GM21825 (cell line): ENCODE results near the gene FZR1.

Experiments used
- ATAC-seq: cut with Tn5 transposase; IDR thresholded peaks from one replicate; pipeline ENCODE4 v1.9.1; 2021; ENCODE audit warnings: mild to moderate bottlenecking, moderate library complexity; ENCODE audit not compliant: unreplicated experiment

The FZR1 gene

DNA sequence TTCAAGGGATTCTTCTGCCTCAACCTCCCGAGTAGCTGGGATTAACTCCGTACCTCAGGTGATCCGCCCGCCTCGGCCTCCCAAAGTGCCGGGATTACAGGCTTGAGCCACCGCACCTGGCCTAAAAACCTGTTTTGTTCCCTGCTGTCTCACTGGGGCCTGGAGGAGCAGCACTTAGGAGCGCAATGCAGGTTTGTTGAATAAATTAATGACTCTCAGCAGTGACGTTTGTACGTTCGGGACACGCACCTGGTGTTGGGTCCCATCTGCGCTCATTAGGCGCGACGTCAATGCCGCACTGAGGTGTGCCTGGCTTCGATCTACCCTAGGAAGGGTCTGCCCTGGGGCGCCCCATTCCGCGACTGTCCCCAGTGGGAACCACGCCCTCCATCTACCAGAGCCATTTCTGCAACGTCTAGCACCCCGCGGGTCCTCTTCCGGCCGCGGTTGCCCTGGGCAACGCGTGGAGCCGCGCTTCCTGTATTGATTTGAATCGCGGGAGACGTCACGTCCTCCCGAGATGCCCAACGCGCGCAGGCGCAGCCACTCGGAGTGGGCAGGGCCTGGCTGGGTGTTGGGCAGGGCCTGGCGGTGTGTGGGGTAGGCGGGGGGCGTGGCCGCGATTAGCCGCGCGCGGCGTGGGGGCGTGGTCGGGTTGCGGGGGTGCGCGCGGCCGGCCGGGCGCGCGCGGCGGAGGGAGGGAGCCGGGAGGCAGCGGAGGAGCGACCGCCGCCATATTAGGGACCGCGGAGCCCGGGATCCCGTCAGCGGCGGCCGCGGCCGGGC lies at the start of gene FZR1:
Gene FZR1 (plus strand): TSS at position 714 of the 786 bp plus-strand sequence. CDS start 16,679 bp downstream, outside the sequence.
- peak; percentile 70 for ATAC-seq

DNA sequence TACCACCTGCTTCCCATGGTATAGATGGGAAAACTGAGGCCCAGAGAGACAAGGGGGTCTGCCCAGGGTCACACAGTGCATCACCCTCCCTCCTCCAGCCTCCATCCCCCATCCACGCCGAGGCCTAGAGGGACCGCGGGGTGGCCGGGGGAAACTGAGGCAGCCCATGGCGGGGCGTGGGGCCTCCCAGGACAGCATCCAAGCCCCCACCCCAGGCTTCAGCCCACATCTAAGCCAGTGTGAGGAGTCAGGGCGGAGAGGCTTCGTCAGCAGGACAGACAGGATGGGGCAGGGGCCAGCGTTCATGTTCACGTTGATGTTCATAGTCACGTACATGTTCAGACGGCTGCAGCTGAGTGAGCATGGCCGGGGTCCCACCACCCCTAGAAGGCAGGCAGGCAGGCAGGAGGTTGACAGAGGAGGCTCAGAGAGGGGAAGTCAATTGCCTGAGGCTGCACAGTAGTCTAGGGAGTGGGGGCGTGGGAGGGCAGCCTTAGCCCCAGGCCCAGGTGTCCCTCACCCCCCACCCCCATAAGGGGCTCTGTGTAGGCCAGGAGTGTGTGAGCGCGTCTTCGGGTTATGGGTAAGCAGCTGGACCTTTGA lies 49.1 kb upstream of the FZR1 start:
- ATAC-seq = no peak

DNA sequence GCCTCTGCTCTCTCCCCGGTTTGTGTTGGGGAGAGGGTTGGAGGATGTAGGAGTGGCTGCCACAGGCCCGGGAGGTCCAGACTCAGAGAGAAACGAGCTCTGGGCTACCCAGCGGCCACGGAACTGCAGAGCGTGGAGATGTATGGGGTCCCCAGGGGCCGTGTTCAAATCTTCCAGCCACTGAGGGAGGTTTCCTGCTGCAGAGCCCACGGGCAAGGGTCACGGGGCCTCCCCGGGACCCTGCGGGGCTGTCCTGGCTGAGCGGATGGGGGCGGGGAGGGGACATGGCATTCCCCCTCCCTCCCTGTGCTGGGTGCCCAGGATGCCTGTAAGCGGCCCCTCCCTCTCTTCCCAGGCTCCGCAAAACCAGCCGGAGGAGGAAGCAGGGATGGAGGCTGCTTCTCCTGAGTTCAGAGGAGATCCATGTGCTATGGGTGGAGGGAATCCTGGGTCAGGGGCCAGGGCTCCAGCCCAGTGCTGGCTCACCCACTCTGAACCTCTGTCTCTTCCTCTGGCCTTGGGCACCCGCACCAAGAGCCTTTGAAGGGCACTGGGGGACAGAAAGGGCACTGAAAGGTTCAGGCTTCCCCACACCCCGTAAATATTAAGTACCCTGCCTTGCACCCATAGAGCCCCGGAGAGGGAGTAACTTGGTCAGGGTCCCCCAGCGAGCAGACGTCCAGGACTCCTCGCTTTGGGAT lies 48.4 kb upstream of the FZR1 start:
- ATAC-seq = no peak

DNA sequence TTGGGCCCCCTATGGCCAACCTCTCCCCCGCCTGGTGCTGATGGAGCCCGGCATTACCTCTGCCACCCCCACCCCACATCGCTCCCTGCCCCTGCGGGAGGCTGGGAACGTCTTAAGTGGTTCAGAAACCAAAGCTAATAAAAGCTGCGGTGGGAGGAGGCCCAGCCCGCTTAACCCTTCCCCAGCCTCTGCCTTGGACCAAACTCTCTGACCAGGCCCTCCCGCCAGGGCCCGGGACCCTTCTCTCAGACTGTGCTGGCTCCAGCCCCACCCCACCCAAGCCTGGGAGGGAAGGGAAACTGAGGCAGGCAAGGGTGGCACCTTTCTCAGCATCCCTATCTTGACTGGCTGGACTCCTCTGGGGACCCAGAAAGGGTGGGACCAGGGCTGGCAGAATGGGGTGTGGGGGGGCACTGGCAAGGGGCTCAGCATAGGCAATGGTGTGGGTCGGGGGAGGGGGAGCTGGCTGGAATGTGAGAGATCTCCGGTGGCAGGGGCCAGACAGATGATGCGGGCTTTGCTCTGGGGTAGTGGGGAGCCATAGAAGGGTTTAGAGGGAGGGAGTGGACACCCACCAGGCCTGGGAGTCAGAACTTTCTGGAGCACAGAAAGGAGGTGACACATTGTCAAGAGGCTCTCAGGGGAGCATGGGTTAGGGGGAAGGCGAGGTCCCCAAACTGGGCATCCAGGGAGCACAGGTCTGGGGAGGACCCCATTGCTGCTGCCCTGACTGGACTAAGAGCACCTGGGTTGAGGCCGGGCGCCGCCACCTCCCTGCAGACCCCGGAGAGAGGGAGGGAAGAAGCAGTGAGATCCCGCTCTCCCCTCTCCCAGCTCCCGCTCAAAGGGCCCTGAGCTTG lies 47.7 kb upstream of the FZR1 start:
- ATAC-seq = no peak

DNA sequence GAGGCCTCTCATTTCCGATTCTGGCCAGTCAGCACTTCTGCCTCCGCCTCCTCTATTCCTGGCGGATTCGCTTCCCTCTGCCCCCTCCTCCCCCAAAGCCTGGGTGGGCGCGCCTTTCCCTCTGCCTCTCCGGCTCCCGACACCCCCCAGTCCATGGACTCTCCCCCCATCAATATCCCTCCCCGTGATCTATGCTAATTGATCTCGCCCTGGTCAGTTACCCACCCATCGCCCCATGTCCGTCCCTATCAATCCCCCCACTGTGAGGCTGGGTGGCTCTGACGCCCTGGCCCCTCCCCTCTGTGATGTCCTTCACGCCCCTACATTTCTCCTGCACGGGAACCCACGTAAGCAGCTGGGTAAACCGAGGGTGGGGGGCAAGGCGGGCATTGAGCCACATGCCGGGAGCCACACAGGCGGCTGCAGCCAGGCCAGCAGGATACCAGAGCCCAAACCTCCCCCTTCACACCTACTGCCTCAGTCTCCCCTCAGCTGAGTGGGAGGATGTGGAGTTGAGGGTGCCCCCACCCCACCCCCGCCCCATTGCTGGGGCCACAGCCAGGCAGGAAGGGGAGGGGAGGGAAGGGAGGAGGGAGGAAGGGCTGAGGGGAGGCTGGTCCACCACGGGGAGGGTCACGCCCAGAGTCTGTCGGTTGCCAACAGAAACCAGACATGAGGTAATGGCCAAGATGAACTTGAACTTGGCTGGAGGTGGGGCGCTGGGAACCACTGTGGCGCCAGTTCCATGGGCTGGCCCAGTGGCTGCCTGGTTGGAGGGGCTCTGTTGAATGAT lies 46.8 kb upstream of the FZR1 start:
- ATAC-seq = no peak

DNA sequence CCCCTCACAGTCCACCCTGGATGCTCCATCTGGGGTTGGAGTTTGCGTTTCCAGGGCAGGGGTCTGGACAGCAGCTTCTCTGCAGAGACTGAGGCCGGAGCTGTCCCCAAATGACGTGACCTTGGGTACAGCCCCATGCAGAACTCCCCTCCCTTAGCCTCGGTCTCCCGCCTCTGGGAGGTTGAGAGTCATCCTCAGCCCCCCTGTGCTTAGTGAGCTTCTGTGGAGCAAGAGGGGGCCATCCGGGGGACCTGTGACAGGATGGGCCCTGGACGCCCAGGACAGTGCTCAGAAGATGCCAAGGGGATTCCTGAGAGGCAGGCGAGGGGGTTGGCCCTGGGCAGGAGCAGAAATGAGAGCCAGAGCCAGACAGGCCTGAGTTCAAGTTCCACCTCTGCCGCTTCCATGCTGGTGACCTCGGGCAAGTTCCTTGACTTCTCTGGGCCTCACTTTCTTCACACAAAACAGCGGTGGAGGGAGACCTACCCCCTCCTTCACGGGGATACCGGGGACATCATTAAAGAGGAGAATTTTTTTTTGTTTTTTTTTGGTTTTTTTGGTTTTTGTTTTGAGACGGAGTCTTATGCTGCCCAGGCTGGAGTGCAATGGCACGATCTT lies 46.0 kb upstream of the FZR1 start:
- no peak for ATAC-seq

DNA sequence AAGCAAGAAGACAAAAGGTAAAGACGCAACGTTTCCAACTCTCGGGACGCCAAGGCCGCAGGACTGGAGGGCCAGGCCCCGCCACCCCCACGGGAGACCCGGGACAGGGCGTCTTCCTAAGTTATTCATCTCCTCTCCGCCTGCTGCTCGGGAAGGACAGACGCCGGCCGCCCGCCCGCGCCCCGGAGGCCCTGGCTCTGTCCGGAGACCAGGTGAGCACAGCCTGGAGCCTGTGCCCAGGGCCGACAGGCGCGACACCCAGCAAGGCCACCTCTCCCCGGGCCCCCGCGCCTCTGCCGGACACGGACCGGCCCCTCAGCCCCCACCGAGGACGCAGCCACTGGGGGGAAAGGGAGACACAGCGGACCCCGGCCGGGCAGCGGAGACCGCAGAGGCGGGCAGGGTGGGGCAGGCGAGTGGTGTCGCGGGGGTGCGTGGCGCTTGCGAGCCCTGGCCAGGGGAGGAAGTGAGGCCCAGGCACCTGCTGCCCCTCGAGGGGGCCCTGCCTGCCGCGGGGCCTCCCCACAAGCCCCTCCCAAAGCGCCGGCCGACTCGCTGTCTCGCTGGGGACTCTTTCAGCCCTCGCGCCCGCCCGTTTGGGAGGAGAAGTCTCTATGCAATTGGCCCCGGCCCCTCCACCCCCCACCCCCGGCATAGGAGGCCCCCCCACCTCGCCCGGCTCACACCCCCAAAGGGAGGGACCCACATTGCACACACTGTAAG lies 43.0 kb upstream of the FZR1 start:
- ATAC-seq = no peak

DNA sequence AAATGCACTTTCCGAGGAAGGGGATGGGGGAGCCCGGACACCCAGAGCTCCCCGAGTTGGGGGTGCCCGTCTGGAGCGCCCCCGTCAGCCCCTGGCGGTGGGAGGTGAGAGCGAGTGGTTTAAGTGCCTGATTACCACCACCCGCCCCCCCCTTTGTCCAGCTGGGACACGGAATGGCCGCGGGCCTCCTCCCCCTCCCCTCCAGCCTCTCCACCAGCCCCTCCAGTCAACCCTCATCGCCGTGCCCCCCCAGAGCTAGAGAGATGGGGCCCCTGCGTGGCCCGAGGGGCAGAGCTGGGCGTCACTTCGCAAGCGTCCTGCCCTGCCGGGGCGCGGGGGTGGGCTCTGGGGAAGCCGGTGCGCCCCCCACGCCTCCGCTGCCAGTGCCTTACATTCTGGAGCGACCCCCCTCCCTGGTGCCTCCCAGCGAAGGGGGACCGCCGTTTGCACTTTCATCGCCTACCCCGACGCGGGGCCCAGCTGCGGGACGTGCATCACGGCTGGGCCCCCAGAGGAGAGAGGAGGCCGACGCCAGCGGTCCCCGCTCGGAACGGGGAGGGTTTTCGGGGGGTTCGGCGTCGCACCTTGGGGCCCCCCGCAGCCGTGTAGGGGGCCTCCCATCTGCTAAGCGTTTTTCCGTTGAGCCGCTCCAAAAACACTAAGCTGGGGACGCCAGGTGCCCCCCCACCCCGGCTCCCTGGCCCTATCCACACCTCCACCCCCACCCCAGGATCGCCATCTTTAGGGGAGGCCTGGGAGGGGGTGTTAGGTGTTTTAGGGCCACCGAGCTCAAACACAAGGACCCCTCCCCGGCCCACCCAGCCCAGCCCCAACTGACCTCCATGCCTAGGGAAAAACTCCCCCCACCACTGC lies 42.2 kb upstream of the FZR1 start:
- ATAC-seq = no peak

DNA sequence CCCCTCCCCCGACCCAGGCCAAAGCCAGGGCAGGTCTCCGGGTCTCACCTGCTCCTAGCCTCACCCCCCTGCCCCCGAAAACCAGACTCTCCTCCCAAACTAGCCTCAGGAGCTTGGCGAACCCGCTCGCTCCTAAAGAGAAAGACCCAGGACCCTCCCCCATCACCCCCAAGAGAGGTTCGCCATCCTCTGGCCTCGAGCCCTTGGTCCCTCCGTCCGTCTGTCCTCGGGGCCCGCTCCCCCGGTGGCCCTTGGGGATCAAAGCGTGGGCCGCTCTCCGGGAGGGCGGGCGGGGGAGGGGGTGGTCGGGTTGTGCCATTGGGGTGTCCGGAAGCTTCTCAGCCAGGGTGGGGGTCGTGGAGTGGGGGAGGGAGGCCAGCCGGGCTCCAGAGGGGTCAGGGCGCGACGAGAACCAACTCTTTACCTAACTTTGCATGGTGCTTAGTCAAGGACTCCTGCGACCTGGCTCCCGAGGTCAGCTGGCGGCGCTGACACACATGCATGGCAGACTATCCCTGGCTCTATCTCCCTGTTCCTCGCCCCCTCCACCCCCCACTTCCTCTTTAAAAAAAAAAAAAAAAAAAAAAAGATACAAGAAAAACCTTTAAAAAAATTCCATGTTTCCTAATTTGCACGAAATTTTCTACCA lies 41.4 kb upstream of the FZR1 start:
- ATAC-seq = no peak

DNA sequence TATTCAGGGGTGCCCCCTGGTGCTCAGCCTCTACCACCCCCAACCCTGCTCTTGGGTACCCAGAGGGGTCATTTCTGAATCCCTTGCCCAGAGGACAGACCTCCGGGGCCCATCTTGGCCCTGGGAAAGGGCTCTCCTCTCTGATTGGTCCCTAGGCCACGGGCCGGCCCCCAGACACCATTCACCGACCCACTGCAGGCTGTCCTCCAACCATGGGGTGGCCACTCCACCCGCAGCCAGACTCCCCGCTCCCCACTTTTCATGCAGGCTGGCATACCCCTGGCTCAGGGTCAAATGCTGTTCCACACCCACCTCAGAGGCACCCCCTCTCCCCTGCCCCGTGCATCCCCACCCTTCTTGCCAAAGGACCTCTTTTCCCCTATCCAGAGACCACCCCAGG lies 40.6 kb upstream of the FZR1 start:
- ATAC-seq = no peak

DNA sequence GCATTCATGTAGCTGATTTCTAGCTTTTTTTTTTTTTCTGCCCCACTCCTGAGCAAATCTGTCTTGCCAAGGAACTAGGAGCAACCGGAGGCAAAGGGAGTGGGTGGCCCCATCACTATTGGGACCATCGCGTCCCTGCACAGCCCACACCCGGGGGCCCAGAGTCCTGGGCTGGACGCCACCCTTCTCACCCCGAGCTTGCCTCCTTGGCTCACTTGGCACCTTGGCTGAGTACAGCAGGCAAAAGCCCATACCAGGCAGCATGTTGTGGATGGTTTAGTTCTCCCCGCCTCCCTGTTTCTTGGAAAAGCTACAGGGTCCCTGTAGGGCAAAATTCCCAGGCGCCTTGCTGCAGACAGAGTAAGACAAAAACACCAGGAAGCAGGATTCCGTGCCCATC lies 39.5 kb upstream of the FZR1 start:
- no peak for ATAC-seq

DNA sequence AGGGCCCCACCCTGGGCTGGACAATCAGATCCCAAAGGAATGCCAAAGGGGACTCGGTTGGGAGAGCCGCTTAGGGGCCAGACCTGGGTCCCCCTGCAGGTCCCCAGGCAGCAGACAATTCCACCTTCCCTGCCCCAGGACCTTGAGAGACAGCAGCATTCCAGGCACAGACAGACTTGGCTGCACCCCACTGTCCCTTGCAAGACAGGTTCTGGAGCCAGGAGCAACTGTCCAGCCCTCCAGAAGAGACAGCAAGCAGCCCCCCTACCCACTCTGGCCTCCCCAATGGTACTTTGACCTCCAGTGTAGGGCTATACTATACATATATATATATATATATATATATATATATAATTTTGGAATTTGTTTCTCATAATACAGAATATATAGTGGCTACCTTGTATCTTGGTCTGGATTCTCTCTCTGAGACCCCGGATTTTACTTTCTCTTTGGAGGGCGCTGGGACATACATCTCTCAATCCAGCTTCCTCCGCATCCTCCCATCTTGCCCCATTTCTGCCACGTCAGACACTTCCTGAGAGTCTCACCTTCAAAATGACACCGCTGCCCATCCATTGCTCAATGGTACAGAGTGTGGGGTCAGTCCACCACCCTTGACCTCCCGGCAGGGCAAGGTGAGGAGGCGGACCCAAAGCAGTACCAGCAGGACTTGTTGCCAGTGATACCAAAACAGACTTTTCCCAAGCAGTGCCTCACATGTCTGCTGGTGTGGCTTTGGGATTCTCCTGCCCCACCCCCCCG lies 38.5 kb upstream of the FZR1 start:
- ATAC-seq = no peak

DNA sequence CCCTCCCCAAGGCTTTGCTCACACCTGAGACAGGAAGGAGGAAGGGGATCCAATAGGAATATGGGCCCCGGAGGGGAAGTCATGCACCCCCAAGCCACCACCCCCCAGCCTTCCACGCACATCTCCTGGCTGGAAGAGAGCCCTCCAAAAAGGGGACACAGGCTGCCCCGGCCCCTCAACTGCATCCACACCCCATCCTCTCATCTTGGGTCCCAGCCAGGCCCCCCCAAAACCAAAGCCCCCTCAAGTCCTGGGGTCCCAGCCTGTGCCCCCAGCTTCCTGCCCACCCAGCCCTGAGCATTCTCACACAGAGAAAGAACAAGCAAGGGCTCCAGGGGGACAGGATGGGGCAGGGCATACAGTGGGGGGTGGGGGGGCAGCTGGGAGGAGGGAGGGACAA lies 37.9 kb upstream of the FZR1 start:
- ATAC-seq = no peak

DNA sequence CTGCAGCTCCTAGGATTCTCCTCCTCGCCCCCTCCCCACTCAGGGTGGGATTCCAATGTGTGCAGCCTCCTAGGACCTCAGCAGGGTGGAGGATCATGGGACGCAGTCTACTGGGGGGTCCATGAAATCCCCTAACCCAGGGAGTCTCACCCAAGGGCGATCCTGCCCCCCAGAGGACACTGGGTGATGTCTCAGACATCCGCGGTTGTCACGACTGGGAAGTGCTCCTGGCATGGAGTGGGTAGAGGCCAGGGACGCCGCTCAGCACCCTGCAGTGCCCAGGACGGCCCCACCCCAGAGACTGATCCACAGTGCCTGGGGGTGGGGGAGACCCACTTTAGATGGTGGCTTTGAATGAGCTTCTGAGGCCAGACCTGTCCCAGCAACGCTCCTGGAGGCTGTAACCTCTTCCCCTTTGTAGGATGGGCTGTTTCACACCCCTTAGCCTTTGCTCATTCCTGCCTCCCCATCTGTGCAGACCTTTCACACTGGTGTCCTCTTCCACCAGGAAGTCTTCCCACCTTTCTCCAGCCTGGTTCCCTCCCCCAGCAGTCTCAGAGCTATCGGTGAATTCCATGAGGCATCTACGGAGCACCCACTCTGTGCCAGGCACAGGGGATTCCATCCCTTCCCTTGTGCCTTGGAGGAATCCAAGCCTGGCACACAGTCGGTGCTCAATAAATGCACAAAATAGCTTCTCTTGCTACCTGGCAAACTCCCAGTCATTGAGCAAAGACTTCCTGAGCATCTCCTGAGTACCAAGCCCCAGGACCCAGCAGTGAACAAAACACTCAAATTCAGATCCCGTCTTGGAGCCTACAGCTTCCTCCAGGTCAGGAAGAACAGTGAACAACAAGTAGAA lies 36.2 kb upstream of the FZR1 start:
- ATAC-seq = no peak

DNA sequence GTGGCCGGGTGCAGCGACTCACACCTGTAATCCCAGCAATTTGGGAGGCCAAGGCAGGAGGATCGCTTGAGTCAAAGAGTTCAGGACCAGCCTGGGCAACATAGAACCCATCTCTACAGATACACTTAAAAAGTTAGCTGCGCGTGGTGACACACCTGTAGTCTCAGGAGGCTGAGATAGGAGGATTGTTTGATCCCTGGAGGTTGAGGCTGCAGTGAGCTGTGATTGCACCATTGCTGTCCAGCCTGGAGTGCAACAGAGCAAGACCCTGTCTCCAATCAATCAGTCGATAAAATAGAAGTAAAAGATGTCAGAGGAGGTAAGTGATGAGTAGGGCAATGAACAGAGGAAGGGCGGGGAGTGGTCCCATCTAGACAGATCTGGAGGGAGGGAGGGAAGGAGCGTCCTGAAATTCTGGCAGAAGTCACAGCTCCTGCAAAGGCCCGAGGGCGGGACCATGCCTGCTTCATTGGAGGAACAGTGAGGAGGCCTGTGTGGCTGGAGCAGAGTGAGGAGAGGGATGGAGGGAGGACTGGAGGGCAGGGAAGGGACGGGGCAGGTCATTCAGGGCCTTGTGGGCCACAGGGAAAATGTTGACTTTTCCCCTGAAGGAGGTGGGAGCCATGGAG lies 35.5 kb upstream of the FZR1 start:
- no peak for ATAC-seq
